GM23338 (cell line): ENCODE measurements around the gene SBF2.

Experiments
- JUNB ChIP-seq: IDR thresholded peaks from one replicate; pipeline ENCODE4 v1.6.1; 2016; ENCODE audit warnings: antibody characterized with exemption; ENCODE audit not compliant: unreplicated experiment
- POLR2AphosphoS5 ChIP-seq: IDR thresholded peaks from 2 replicates; pipeline ENCODE4 v1.6.1; 2016; ENCODE audit warnings: antibody characterized with exemption, low read depth

GRCh38 chr11:9855579-9856287 lies 438.3 kb downstream of the SBF2 start:
- TF ChIP-seq JUNB: no peak
- no peak for TF ChIP-seq POLR2AphosphoS5
